ENCODE measurements around the gene KIF3C. TPM values are rescaled to one million over a fixed set of nuclear protein-coding genes. Genes with fewer than 3 reads are reported as not detected.
"Not testable (repeated sequence)": the region's sequence is repeated elsewhere in the genome, so short reads cannot be mapped to it uniquely, and the experiment has no call there.

Gene KIF3C
- total RNA-seq (2021), result 35.2 and 41.4 TPM in 2 replicates
- long read RNA-seq, full-length matches to known transcripts, result 48 of 68 reads
- long read RNA-seq, partial matches to known transcripts, result 6 of 68 reads
- long read RNA-seq, other reads (novel, unspliced or antisense), result 14 of 68 reads

DNA sequence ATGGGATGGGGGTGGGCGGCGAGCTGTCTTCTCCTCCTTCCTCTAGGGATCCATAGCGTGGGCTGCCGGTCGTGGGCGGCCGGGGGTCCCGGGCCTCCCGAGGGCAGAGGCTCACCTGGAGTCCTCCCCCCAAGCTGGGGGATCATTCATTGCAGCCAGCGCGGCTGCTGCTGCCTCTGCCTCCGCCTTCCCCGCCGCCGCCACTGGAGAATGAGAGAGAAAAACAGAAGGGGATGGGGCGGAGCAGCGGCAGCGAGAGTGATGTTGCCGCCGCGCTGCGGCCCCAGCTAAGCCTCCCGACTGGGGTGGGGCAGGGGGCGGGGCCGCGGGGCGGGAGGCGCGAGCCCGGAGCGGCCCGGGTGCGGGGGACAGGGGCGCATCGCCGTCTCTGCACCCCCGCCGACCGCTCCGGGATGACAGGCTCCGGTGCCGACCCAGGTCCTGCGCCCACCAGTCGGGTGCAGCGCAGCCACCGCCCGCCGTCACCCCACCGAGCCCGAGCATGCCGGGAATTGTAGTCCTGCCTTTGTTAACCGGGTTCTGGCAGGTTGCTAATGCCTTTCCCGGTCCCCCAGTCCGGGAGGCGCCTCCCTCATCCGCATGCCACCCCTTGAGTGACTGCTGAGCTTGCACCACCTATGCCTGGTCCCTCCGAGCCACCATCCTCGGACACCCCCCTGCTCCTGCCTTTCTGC is at the start of gene KIF3C:
Gene KIF3C, minus strand, starts transcription at position 225 of the 695 bp plus-strand sequence. CDS start 580 bp downstream, outside the sequence.
- H3K18ac ChIP-seq (ENCODE audit: insufficient read length, low read depth, low read length), result peak within 1 kb of the TSS; percentile 56
- peak; percentile 96 for DNase-seq
- H2BK15ac ChIP-seq (ENCODE audit: low read depth, low read length), result no peak within 1 kb of the TSS
- H2AK5ac ChIP-seq (ENCODE audit: insufficient read length, low read length), result no peak within 1 kb of the TSS
- peak within 1 kb of the TSS; percentile 54 for H3K9ac ChIP-seq (ENCODE audit: extremely low read depth, insufficient read length, low read length)
- no peak within 1 kb of the TSS for H2BK120ac ChIP-seq (ENCODE audit: low read depth, low read length, poor library complexity, severe bottlenecking)
- Mint-ChIP-seq H3K27ac (peak within 1 kb of the TSS; percentile 47 to 90 (median 79); a peak in 6 of 7 replicates), H3K36me3 (ENCODE audit: insufficient read depth in 1 of 3, low read depth in 3 of 3) (peaks cover 14 to 35% (median 32%) of the 10 kb centered on the region in 3 experiments), H3K4me3 (peak within 1 kb of the TSS; percentile 74 to 85), H3K9me3 (no peaks in the 10 kb centered on the region; a peak in 2 of 5 replicates), H3K4me1 (peaks cover 41 to 47% of the 10 kb centered on the region in 2 experiments), H3K27me3 (ENCODE audit: low read depth) (no peaks in the 10 kb centered on the region)
- H3K14ac ChIP-seq (ENCODE audit: insufficient read depth, low read length), result peak within 1 kb of the TSS; percentile 64
- H4K8ac ChIP-seq (replicated peaks; ENCODE audit: insufficient read length, low read depth, low read length), result no peak within 1 kb of the TSS
- H4K91ac ChIP-seq (ENCODE audit: insufficient read length, low read depth, low read length), result no peak within 1 kb of the TSS
- H3K27ac ChIP-seq (ENCODE audit: insufficient read length, low read depth, low read length), result no peak within 1 kb of the TSS
- no CpG with 5 or more reads among the region's 58 CpGs for WGBS (ENCODE audit: extremely low coverage, insufficient read length, low lambda C conversion rate)
- no peaks in the 10 kb centered on the region for H4K20me1 ChIP-seq (ENCODE audit: control insufficient read depth, insufficient read depth, insufficient read length)
- H2BK5ac ChIP-seq (ENCODE audit: insufficient read length, low read length), result no peak within 1 kb of the TSS
- no peak within 1 kb of the TSS for H2BK20ac ChIP-seq (ENCODE audit: low read depth, low read length, poor library complexity, severe bottlenecking)
- H3K79me1 ChIP-seq (ENCODE audit: insufficient read depth, low read depth, low read length, poor library complexity, severe bottlenecking), result peaks cover 7% of the 10 kb centered on the region
- peaks cover 6% of the 10 kb centered on the region; the same call in 1 of the 2 replicates for H3K4me1 ChIP-seq (ENCODE audit: insufficient read depth, low read length)
- peak within 1 kb of the TSS; percentile 55 for H3K4me2 ChIP-seq (ENCODE audit: insufficient read depth, insufficient read length, low read length)
- no peak within 1 kb of the TSS for H3T11ph ChIP-seq (ENCODE audit: low read length)
- H3K56ac ChIP-seq (ENCODE audit: insufficient read length, low read depth, low read length), result no peak within 1 kb of the TSS
- H2BK12ac ChIP-seq (ENCODE audit: insufficient read length, low read depth, low read length), result no peak within 1 kb of the TSS
- no peaks in the 10 kb centered on the region; the same call in 1 of the 2 replicates for H3K79me2 ChIP-seq (ENCODE audit: insufficient read depth, low read length)
- no peaks in the 10 kb centered on the region for H3K27me3 ChIP-seq (ENCODE audit: insufficient read depth, low read length)
- H4K5ac ChIP-seq (ENCODE audit: insufficient read length, low read depth, low read length), result no peak within 1 kb of the TSS
- TF ChIP-seq, protein P1, sequence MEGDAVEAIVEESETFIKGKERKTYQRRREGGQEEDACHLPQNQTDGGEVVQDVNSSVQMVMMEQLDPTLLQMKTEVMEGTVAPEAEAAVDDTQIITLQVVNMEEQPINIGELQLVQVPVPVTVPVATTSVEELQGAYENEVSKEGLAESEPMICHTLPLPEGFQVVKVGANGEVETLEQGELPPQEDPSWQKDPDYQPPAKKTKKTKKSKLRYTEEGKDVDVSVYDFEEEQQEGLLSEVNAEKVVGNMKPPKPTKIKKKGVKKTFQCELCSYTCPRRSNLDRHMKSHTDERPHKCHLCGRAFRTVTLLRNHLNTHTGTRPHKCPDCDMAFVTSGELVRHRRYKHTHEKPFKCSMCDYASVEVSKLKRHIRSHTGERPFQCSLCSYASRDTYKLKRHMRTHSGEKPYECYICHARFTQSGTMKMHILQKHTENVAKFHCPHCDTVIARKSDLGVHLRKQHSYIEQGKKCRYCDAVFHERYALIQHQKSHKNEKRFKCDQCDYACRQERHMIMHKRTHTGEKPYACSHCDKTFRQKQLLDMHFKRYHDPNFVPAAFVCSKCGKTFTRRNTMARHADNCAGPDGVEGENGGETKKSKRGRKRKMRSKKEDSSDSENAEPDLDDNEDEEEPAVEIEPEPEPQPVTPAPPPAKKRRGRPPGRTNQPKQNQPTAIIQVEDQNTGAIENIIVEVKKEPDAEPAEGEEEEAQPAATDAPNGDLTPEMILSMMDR (conservative IDR thresholded peaks at IDR 0.05), result no peak
- H3K23ac ChIP-seq (ENCODE audit: insufficient read length, low read depth, low read length), result no peak within 1 kb of the TSS
- no peaks in the 10 kb centered on the region for H3K9me3 ChIP-seq (ENCODE audit: control insufficient read depth, low read depth, low read length)
- peaks cover 15% of the 10 kb centered on the region for H3K23me2 ChIP-seq (ENCODE audit: insufficient read length, low read depth, low read length, poor library complexity, severe bottlenecking)
- H3K4ac ChIP-seq (ENCODE audit: low read depth, low read length), result no peak within 1 kb of the TSS
- no peak within 1 kb of the TSS for H2AFZ ChIP-seq (ENCODE audit: low read length)

DNA sequence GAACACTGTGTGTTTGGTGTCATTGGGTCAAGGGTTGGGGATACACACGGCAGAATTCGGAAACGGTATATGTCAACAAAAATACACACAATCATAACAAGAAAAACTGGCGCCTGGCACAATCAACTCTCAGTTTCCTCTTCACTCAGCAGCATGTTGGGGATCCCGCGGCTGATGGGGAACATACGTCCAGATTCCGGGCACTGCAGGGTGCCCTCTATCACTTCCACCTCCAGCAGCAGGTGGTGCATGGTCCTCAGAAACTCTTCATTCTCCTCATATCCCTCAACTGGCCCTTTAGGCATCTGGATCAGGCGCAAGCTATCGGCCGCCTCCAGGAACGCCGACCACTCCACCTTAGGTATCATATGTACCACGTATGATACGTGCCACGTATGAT is 45.8 kb upstream of the KIF3C start:
- H3K79me2 ChIP-seq (ENCODE audit: insufficient read depth, low read length); H3K4me1 Mint-ChIP-seq; H4K8ac ChIP-seq (replicated peaks; ENCODE audit: insufficient read length, low read depth, low read length); H3K9me3 ChIP-seq (ENCODE audit: control insufficient read depth, low read depth, low read length); H3K56ac ChIP-seq (ENCODE audit: insufficient read length, low read depth, low read length); H3K27me3 Mint-ChIP-seq (ENCODE audit: low read depth); H3K9me3 Mint-ChIP-seq; H3K27ac Mint-ChIP-seq; H3K14ac ChIP-seq (ENCODE audit: insufficient read depth, low read length); H3K4me3 Mint-ChIP-seq; H3K23me2 ChIP-seq (ENCODE audit: insufficient read length, low read depth, low read length, poor library complexity, severe bottlenecking); H2BK5ac ChIP-seq (ENCODE audit: insufficient read length, low read length); H4K91ac ChIP-seq (ENCODE audit: insufficient read length, low read depth, low read length); H3K36me3 Mint-ChIP-seq (ENCODE audit: insufficient read depth in 1 of 3, low read depth in 3 of 3); H3K27ac ChIP-seq (ENCODE audit: insufficient read length, low read depth, low read length); H3K9ac ChIP-seq (ENCODE audit: extremely low read depth, insufficient read length, low read length); H2BK20ac ChIP-seq (ENCODE audit: low read depth, low read length, poor library complexity, severe bottlenecking); H4K5ac ChIP-seq (ENCODE audit: insufficient read length, low read depth, low read length); H2BK120ac ChIP-seq (ENCODE audit: low read depth, low read length, poor library complexity, severe bottlenecking); H3K4me1 ChIP-seq (ENCODE audit: insufficient read depth, low read length); H2AFZ ChIP-seq (ENCODE audit: low read length); H3T11ph ChIP-seq (ENCODE audit: low read length); H3K79me1 ChIP-seq (ENCODE audit: insufficient read depth, low read depth, low read length, poor library complexity, severe bottlenecking); H3K18ac ChIP-seq (ENCODE audit: insufficient read length, low read depth, low read length); H4K20me1 ChIP-seq (ENCODE audit: control insufficient read depth, insufficient read depth, insufficient read length); H3K4me2 ChIP-seq (ENCODE audit: insufficient read depth, insufficient read length, low read length); H3K4ac ChIP-seq (ENCODE audit: low read depth, low read length); H2BK15ac ChIP-seq (ENCODE audit: low read depth, low read length); H2BK12ac ChIP-seq (ENCODE audit: insufficient read length, low read depth, low read length); H3K27me3 ChIP-seq (ENCODE audit: insufficient read depth, low read length); DNase-seq; H2AK5ac ChIP-seq (ENCODE audit: insufficient read length, low read length); H3K23ac ChIP-seq (ENCODE audit: insufficient read length, low read depth, low read length): not testable (repeated sequence)
- no CpG with 5 or more reads among the region's 16 CpGs for WGBS (ENCODE audit: extremely low coverage, insufficient read length, low lambda C conversion rate)
